Activated naive CD4-positive, alpha-beta T cell treated with anti-CD3 and anti-CD28 coated beads, Interleukin-2, amount 50 U/mL, for 16 hours (primary cell): ENCODE measurements around the gene PRLR.

Experiments used
- DNase-seq: peaks from one replicate; pipeline ENCODE4 v3.0.0-alpha.2; 2020

PRLR gene

GRCh38 chr5:35233121-35233520, 2.8 kb upstream of the PRLR start:
- DNase-seq = no peak

- DNase-seq = no peak
These were observed 1.8 kb upstream of the PRLR start for GRCh38 chr5:35232124-35232523.

GRCh38 chr5:35229076-35230037, 930 bp downstream of the PRLR start:
- no peak for DNase-seq

- no peak for DNase-seq
These were observed 2.0 kb downstream of the PRLR start for GRCh38 chr5:35228310-35228709.

- DNase-seq = no peak
These were observed 2.6 kb downstream of the PRLR start for GRCh38 chr5:35227720-35228119.

GRCh38 chr5:35223787-35224395, 6.4 kb downstream of the PRLR start:
- DNase-seq = no peak

- DNase-seq = no peak
These were observed 9.3 kb downstream of the PRLR start for GRCh38 chr5:35220967-35221366.

GRCh38 chr5:35218981-35219380, 11.3 kb downstream of the PRLR start:
- no peak for DNase-seq

GRCh38 chr5:35214051-35214450, 16.2 kb downstream of the PRLR start:
- no peak for DNase-seq

GRCh38 chr5:35213608-35214007, 16.7 kb downstream of the PRLR start:
- DNase-seq = no peak

- no peak for DNase-seq
These were observed 17.9 kb downstream of the PRLR start for GRCh38 chr5:35212122-35212982.

GRCh38 chr5:35209862-35210261, 20.4 kb downstream of the PRLR start:
- DNase-seq = no peak

GRCh38 chr5:35205606-35206005, 24.7 kb downstream of the PRLR start:
- DNase-seq = no peak

GRCh38 chr5:35205186-35205585, 25.1 kb downstream of the PRLR start:
- no peak for DNase-seq

- no peak for DNase-seq
These were observed 26.9 kb downstream of the PRLR start for GRCh38 chr5:35203403-35203802.

- peak; percentile 30 for DNase-seq
These were observed 27.8 kb downstream of the PRLR start for GRCh38 chr5:35202319-35203111.

GRCh38 chr5:35201291-35201690, 29.0 kb downstream of the PRLR start:
- no peak for DNase-seq

GRCh38 chr5:35199886-35200285, 30.4 kb downstream of the PRLR start:
- DNase-seq = no peak

- DNase-seq = no peak
These were observed 31.6 kb downstream of the PRLR start for GRCh38 chr5:35198686-35199085.

- DNase-seq = no peak
These were observed 32.2 kb downstream of the PRLR start for GRCh38 chr5:35198075-35198474.

GRCh38 chr5:35197351-35197750, 32.9 kb downstream of the PRLR start:
- DNase-seq = no peak

GRCh38 chr5:35195472-35195852, 34.8 kb downstream of the PRLR start:
- DNase-seq = no peak
